ENCODE data around the gene MMP15. TPM values are rescaled to one million over a fixed set of nuclear protein-coding genes. Genes with fewer than 3 reads are reported as not detected.
A peak's percentile ranks its signal among the peaks of the same experiment; 100 is the strongest.

Gene MMP15
- total and polyA plus RNA-seq, 2 of the 4 experiments (the other 2 are of a cell fraction) = 0.18 to 0.56 TPM

- CTCF ChIA-PET = interaction anchor here (1.3 kb wide), 1 partner anchor 17 kb away, joined by 3 read pairs; no protein-coding TSS in a partner anchor
- in situ Hi-C loops (cut with MboI; ENCODE audit: low sequenced_read_pairs) = no loop called here
Observed at GRCh38 chr16:58049232-58050185, 24.0 kb downstream of the MMP15 start.

More at GRCh38 chr16:58049232-58050185, 24.0 kb downstream of the MMP15 start:
- Histone ChIP-seq H3K4me2 (ENCODE audit: low read depth, low read length) (no peak overlapping the region), H4K8ac (ENCODE audit: low read depth in 2 of 2, low read length in 2 of 2) (no peak overlapping the region), H2BK20ac (ENCODE audit: low read depth, low read length) (no peak overlapping the region), H2BK5ac (ENCODE audit: low read depth, low read length, poor library complexity, severe bottlenecking) (no peak overlapping the region), H3K18ac (ENCODE audit: low read depth, low read length) (no peak overlapping the region), H3K27me3 (ENCODE audit: control insufficient read depth, insufficient read depth, low read length) (peaks cover 12% of the 10 kb centered on the region), H3K79me1 (ENCODE audit: low read depth in 1 of 2, low read length in 2 of 2) (no peaks in the 10 kb centered on the region), H3K4me1 (ENCODE audit: control insufficient read depth, insufficient read depth, low read length) (no peaks in the 10 kb centered on the region), H3K56ac (ENCODE audit: extremely low read depth, insufficient read depth, low read length) (no peak overlapping the region), H3K9me3 (ENCODE audit: control insufficient read depth, insufficient read depth, low read length) (no peaks in the 10 kb centered on the region), H4K91ac (ENCODE audit: insufficient read depth, low read depth, low read length) (no peak overlapping the region), H4K20me1 (ENCODE audit: insufficient read depth, low read length) (no peaks in the 10 kb centered on the region), H2BK120ac (ENCODE audit: low read depth, low read length) (no peak overlapping the region), H3K23ac (ENCODE audit: low read depth, low read length) (no peak overlapping the region), H3K4me3 (ENCODE audit: insufficient read depth, low read depth, low read length) (no peak overlapping the region), H3K14ac (replicated peaks; ENCODE audit: low read depth, low read length) (no peak overlapping the region), H3K9ac (ENCODE audit: low read depth, low read length) (no peak overlapping the region), H3K4ac (ENCODE audit: low read depth, low read length) (no peak overlapping the region), H3K27ac (ENCODE audit: insufficient read depth, low read length) (no peak overlapping the region), H4K5ac (ENCODE audit: low read depth, low read length) (no peak overlapping the region), H3K36me3 (ENCODE audit: control insufficient read depth, insufficient read depth, low read length) (no peaks in the 10 kb centered on the region), H2AK9ac (replicated peaks; ENCODE audit: low read depth, low read length, poor library complexity) (peak overlapping the region; percentile 29), H3K9me1 (ENCODE audit: insufficient read depth, low read length) (no peaks in the 10 kb centered on the region), H2AK5ac (ENCODE audit: low read depth, low read length) (no peak overlapping the region), H2AFZ (replicated peaks; ENCODE audit: low read length, poor library complexity) (peak overlapping the region; percentile 64), H2BK15ac (ENCODE audit: low read depth, low read length) (no peak overlapping the region)
- no peak for ATAC-seq (ENCODE audit: low read depth)
- intact Hi-C loops (cut with micrococcal nuclease) (no loop called here), dilution Hi-C loops (cut with HindIII; ENCODE audit: low sequenced_read_pairs, unreplicated experiment) (no loop called here)
- no TSS peak for BruUV-seq (replicated peaks)
- no peak for DNase-seq
- TF ChIP-seq CTCF (conservative IDR thresholded peaks at IDR 0.05; ENCODE audit: low read depth, low read length) (no peak), SMC3 (IDR thresholded peaks at IDR 0.05; ENCODE audit: low read depth, low read length) (no peak), RCOR1 (IDR thresholded peaks at IDR 0.05; ENCODE audit: insufficient replicate concordance, low read length) (no peak), CHD1 (IDR thresholded peaks at IDR 0.05; ENCODE audit: low read depth, low read length) (no peak), NFE2L2 (IDR thresholded peaks at IDR 0.05; ENCODE audit: low read depth, low read length) (no peak), MAFK (IDR thresholded peaks at IDR 0.05; ENCODE audit: low read depth, low read length) (no peak), POLR2A (IDR thresholded peaks at IDR 0.05; ENCODE audit: low read depth, low read length) (no peak), USF2 (IDR thresholded peaks at IDR 0.05; ENCODE audit: low read depth, low read length) (no peak), CEBPB (IDR thresholded peaks at IDR 0.05; ENCODE audit: low read depth, low read length) (no peak), MAZ (IDR thresholded peaks at IDR 0.05; ENCODE audit: borderline replicate concordance, low read depth, low read length) (no peak), RFX5 (IDR thresholded peaks at IDR 0.05; ENCODE audit: low read depth, low read length) (no peak), RAD21 (IDR thresholded peaks at IDR 0.05; ENCODE audit: low read length) (no peak), ELK1 (IDR thresholded peaks at IDR 0.05; ENCODE audit: borderline replicate concordance, low read depth, low read length) (no peak), BHLHE40 (IDR thresholded peaks at IDR 0.05; ENCODE audit: low read depth, low read length) (no peak)
- 66% methylated on average over 6 of the region's 17 CpGs; no CpG with 5 or more reads in 1 of the 2 experiments for WGBS, 2 experiments (ENCODE audit: extremely low coverage in 2 of 2, insufficient read length in 1 of 2)
- POLR2A ChIA-PET (ENCODE audit: unreplicated experiment) = no interaction called here

Measured in IMR-90 (cell line).